Hematopoietic multipotent progenitor cell (in vitro differentiated cells): Measurements from ENCODE around the gene CDRT4. TPM values are rescaled to one million over a fixed set of nuclear protein-coding genes. Genes with fewer than 3 reads are reported as not detected.

Experiments used
- DNase-seq, 3 donors: peaks; one replicate each; pipeline ENCODE4 v3.0.0-alpha.2; 2011 to 2015; ENCODE audit warnings: low read depth in 2 of 3, low spot score in 2 of 3
- total RNA-seq: library from RNA; depleted of rRNA; stranded (reverse); fragments of >200 nt; gene quantifications from one replicate; pipeline ENCODE4 v1.2.3, GENCODE V29; 2012

CDRT4 gene
- total RNA-seq, 1 donor = 3.5 TPM

DNA sequence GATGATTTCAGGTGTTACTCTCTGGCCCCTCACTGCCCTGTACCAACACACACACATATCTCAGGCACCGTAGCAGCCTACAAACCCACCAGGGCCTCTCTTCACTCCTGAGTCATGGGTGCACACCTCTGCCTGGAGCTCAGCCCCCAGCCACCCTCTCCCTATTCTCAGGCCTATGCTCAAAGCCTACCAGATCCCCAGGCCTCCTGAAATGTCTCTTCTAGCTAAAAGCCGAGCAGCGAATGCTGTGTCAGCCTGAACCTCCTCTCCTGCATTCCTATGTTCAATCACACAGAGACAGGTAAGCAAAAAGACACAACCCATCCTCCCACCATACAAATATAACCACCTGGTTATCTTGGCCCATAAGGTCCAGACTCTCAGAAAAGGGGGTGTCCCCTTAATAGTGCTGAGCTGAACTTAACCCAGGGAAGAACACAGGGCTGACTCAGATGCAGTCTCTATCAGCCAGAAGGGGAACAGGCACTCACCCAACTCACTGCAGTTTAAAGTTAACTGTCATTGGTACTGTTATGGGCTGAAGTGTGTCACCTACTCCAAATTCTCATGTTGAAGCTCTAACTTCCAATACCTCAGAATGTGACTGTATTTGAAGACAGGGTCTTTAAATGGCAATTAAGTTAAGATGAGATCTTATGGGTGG is 64.0 kb downstream of the CDRT4 start:
- no peak for DNase-seq

GRCh38 chr17:15399443-15399842 is 68.0 kb downstream of the CDRT4 start:
- DNase-seq = no peak

DNA sequence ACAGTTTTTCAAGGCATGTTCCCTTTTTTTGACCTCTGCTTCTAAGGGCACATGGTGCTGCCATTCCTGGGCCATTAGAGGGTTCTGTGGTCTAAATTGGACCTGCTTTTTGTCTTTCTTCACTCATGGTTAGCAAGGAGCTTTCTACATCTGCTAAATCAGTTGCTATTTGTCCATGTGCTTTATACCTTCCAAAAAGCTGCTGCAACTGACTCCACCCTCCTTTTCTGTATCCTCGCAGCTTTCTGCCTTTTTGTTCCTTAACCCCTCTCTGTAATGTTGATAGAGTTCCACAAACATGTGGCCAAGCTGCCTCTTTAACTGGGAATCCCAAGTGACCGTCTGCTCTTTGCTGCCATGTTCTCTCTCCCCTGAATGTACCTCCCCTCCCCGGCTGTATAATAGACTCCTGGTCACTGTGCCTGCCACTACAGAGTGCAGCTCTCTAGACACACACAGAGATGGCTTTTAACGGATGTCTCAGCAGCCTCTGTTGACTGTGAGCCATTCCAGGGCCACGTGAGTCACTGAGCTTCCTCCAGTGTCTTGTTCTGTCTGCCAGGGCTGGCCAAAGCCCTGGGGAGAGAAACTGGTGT is 68.6 kb downstream of the CDRT4 start:
- no peak for DNase-seq

DNA sequence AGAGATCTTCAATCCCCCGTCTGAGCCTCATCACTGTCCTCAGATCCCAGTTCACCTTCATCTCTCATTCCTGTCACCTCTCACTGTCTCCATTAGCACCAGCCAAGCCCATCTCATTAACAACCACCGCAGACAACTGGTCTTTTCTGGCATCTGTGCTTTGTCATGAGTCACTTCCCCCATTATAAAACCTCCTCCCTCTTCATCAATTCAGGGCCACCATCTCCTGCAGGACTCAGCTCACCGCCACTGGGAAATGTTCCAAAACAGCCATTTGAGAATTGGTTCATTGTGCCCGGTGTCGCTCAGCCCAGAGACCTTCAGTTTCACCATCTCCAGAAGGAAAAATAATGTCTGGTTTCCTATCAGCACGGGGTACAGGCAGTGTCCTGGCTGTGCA is 69.1 kb downstream of the CDRT4 start:
- peak in 2 of 3 donors; percentile 41 to 71 for DNase-seq

DNA sequence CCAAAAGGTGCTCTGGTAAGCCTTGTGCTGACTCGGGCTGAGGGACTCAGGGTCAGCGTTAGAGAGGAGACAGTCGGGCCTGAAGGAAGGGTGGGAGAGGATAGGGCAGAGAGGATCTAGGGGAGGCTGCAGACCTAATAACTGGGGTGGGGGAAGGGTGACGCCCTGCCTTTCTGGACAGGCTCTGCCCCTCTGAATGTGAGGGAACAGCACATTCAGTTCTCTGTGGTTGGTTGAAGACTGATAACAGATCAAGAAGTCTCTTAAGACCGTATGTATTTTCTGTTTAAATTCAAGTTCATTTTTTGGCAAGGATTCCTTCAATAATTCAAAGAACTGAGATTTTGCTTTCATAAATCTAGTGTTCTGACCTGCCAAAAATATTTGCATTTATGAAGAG is 69.8 kb downstream of the CDRT4 start:
- no peak for DNase-seq

- DNase-seq = no peak
Observed at GRCh38 chr17:15395091-15395490, 72.3 kb downstream of the CDRT4 start.

- no peak for DNase-seq
Observed at GRCh38 chr17:15393414-15393813, 74.0 kb downstream of the CDRT4 start.

DNA sequence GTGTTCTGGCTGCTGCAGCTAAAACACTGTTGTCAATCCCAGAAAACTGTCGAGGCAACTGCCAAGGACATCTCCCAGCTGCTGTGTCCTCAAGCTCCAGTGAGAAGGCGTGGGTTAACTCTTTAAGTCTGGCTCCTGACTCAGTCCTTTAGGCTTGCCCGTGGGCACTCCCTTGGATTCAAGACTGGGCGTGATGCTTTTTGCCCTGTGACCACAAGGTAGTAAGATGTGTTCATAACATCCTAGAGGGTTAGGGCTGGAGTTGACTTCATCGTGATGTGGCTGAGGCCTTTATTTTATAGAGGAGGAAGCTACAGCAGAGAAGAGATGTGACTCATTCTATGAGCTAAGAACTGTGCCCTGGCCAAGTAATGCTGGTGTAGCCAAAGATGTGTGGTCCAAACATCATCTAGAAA is 75.1 kb downstream of the CDRT4 start:
- no peak for DNase-seq

DNA sequence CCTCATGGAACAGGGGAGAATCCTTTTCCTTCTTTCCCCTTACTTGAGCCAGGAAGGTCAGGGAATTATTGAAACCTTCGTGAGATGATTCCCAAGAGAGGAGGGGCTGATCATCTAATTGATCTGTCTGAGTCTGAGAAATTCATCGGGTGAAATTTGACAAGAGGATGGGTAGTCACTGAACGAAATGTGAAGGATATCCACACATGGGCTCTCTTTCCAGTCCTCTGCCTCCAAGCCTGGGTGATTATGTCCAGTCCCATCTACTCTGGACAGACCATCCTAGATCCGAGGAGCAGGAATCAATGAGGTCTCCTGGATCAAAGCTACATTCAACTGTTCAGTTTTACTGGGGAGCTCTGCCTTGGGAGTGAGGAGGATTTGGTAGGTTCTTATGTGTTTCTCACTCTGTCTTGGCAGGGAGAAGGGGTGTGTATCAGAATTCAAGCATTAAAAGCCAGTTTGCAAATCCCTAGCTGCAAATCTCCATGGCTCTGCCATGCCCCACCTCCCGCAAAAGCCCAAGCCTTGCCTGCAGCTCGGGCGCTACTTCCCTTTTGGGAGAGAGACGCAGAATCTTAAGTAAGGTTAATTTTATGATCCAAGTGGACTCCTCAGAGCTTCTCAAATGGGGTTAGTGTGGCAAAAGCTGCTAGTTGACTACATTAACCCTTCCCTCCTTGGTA is 78.9 kb downstream of the CDRT4 start:
- no peak for DNase-seq

GRCh38 chr17:15386083-15386482 is 81.3 kb downstream of the CDRT4 start:
- no peak for DNase-seq

Other genes starting within 250 kb of the CDRT4 start
- 2.4 TPM for gene PMP22, start 202.3 kb downstream of the CDRT4 start, total RNA-seq
- gene TEKT3, start 126.0 kb downstream of the CDRT4 start, total RNA-seq = not detected
- 22.1 TPM for gene TVP23C, start 95.9 kb upstream of the CDRT4 start, total RNA-seq
- gene FBXW10B, start 152.1 kb upstream of the CDRT4 start, total RNA-seq = not detected
- gene TRIM16, start 216.7 kb upstream of the CDRT4 start, total RNA-seq = 13.5 TPM
- 11.8 TPM for gene ZNF286A, start 232.1 kb upstream of the CDRT4 start, total RNA-seq